Activated CD4-positive, CD25-positive, alpha-beta regulatory T cell treated with anti-CD3 and anti-CD28 coated beads, Interleukin-2, amount 50 U/mL, for 16 hours (primary cell): Measurements from ENCODE around the gene MEPCE.

Experiments used
- DNase-seq: peaks from one replicate; pipeline ENCODE4 v3.0.0-alpha.2; 2020; ENCODE audit warnings: low read depth, low spot score

MEPCE gene

GRCh38 chr7:100483090-100483721 is 53.6 kb downstream of the MEPCE start:
- peak; percentile 59 for DNase-seq
